Activated T-helper 17 cell treated with anti-CD3 and anti-CD28 coated beads, Interleukin-2, amount 50 U/mL, for 72 hours (primary cell): ENCODE results near the gene MAN1C1. TPM values are rescaled to one million over a fixed set of nuclear protein-coding genes. Genes with fewer than 3 reads are reported as not detected.

Experiments used
- ATAC-seq: fragments of 150-1000 bp; cut with Tn5 transposase; replicated peaks from 2 replicates; pipeline ENCODE4 v1.10.0; 2021; ENCODE audit warnings: mild to moderate bottlenecking, moderate library complexity
- H3K27ac Mint-ChIP-seq: one replicate; pipeline ENCODE4 v1.8.0; 2022; ENCODE audit warnings: mixed read lengths
- H3K27me3 Mint-ChIP-seq: one replicate; pipeline ENCODE4 v1.8.0; 2022; ENCODE audit warnings: mixed read lengths
- H3K36me3 Mint-ChIP-seq: one replicate; pipeline ENCODE4 v1.8.0; 2022; ENCODE audit warnings: low read depth, mild to moderate bottlenecking, mixed read lengths
- H3K4me1 Mint-ChIP-seq: one replicate; pipeline ENCODE4 v1.8.0; 2022; ENCODE audit warnings: mixed read lengths
- H3K4me3 Mint-ChIP-seq: one replicate; pipeline ENCODE4 v1.8.0; 2022; ENCODE audit warnings: mild to moderate bottlenecking, mixed read lengths
- H3K9me3 Mint-ChIP-seq: one replicate; pipeline ENCODE4 v1.8.0; 2022; ENCODE audit warnings: mixed read lengths
- total RNA-seq, 2 donors: library from RNA; stranded (reverse); gene quantifications; one replicate each; pipeline ENCODE4 v1.2.3, GENCODE V29; 2022

The MAN1C1 gene
- total RNA-seq, 2 donors from 2014 or later, result 6.2 to 7.7 TPM

DNA sequence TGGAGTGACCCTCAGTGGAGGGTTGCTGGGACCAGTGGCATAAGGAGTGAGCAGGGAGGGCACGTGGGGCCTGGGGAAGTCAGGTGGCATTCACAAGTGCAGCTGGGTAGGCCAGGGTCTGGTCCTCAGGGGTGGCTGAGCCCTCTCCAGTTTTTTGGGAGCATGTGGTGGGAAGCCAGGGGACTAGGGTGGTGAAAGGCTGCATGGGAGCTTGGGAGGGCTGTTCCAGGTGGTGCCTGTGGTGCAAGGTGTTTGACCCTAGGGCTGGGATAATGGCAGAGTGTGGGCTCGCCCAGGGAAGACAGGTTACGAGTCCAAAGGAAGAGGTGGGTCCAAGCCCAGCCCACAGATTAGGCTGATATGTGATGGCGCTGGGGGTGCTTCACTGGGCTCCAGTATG lies 30.5 kb downstream of the MAN1C1 start:
- Mint-ChIP-seq H3K27ac (no peak overlapping the region), H3K4me3 (no peak overlapping the region), H3K9me3 (no peaks in the 10 kb centered on the region), H3K27me3 (no peaks in the 10 kb centered on the region), H3K4me1 (peaks cover 26% of the 10 kb centered on the region), H3K36me3 (no peaks in the 10 kb centered on the region)
- no peak for ATAC-seq

DNA sequence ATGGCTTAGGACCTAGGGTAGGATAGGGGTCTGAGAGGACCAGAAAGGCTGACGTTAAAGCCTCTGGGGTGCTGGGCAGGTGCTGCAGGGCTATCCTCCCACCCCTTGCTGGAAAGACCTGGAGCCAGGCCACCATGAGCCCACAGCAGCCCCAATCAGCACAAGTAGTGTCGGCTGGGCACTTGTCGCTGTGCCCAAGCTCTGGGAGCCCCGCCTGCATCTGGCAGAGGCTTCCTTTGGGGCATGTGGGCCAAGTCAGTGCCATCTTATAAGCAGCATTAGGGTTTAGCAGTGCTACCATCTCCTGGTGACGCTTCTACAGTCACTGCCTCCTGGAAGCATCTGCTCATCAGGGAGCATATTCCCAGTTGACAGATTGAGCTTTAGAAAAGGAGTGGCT lies 31.3 kb downstream of the MAN1C1 start:
- H3K9me3 Mint-ChIP-seq, result no peaks in the 10 kb centered on the region
- no peaks in the 10 kb centered on the region for H3K27me3 Mint-ChIP-seq
- H3K4me3 Mint-ChIP-seq, result no peak overlapping the region
- no peaks in the 10 kb centered on the region for H3K36me3 Mint-ChIP-seq
- ATAC-seq, result no peak
- peaks cover 19% of the 10 kb centered on the region for H3K4me1 Mint-ChIP-seq
- no peak overlapping the region for H3K27ac Mint-ChIP-seq

DNA sequence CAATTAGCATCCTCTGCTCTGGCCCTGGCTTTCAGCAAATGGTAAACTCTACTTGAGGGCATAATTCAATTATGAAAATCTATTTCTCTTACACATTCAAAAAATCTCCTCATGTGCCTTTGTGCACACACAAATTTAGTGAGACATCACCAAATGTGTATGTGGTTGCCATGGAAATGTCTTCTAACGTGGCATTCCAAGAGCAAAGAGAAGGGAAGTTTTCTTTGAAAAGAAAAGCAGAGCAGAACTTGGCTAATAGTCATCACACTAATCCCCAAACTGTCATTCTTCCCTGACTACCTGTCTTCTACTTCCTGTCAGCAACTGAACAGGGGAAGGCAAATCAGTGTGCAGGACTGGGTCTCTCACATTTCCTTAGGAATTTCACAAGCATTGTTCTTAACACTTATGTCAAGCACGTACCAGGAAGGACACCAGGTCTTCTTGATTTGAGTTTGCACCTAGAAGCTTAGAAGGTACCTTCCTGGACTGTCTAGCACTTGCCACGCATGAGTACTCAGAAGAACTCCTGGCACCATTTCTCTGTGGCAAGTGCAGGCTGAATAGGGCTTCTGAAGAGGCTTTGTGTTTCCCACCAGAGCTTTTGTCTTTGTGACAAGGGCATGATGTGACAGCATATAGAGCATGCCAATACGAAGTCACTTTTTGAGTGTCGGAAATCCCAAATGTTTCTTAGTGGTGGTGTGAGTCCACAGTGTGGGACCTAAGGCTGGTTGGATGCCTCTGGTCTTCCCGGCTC lies 32.3 kb downstream of the MAN1C1 start:
- H3K4me3 Mint-ChIP-seq, result no peak overlapping the region
- no peak for ATAC-seq
- no peaks in the 10 kb centered on the region for H3K36me3 Mint-ChIP-seq
- no peak overlapping the region for H3K27ac Mint-ChIP-seq
- H3K27me3 Mint-ChIP-seq, result no peaks in the 10 kb centered on the region
- H3K9me3 Mint-ChIP-seq, result no peaks in the 10 kb centered on the region
- peaks cover 15% of the 10 kb centered on the region for H3K4me1 Mint-ChIP-seq

DNA sequence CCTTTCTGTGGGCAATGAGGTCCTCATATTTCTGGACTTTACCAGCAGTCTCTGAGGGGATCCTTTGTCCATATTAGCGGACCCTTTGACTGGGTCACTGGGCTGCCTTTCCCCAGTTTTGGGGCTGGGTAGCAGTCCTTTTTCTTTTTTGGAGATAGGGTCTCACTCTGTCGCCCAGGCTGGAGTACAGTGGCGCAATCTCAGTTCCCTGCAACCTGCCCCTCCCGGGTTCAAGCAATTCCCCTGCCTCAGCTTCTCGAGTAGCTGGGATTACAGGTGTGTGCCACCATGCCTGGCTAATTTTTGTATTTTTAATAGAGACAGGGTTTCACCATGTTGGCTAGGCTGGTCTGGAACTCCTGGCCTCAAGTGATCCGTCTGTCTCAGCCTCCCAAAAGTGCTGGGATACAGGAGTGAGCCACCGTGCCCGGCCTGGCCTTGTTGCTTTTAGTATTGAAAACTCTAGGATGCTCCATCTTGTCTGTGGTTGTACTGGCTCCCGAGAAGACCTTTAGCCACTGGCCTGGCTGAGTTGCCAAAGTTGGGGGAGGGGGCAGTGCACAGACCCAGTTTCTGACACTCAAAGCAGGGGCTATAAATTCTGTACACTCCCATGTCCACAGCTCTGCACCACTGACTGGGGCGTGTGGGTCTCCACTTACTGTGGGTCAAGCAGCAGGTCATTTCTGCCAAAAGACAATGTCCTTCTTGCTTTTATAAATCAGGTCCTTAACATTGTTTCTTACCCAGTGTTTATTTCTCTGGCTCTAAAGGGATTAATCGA lies 33.1 kb downstream of the MAN1C1 start:
- H3K9me3 Mint-ChIP-seq, result no peaks in the 10 kb centered on the region
- no peak overlapping the region for H3K27ac Mint-ChIP-seq
- ATAC-seq, result no peak
- H3K27me3 Mint-ChIP-seq, result no peaks in the 10 kb centered on the region
- H3K36me3 Mint-ChIP-seq, result no peaks in the 10 kb centered on the region
- H3K4me1 Mint-ChIP-seq, result peaks cover 9% of the 10 kb centered on the region
- H3K4me3 Mint-ChIP-seq, result no peak overlapping the region

DNA sequence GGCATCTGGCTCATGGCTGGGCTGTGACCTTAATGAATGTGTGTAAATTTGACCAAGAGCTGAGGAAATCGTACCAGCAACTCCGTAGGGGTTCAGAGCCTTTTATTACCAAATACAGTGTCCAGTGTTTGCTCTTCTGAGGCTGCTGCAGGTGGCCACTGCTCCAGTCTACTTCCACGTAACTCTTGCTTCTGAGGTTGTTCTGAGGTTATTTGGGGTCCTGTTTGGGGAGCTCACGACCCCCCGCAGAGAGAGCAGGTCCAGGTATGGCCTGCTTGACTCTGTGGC lies 33.6 kb downstream of the MAN1C1 start:
- ATAC-seq, result no peak
- H3K4me1 Mint-ChIP-seq, result peaks cover 9% of the 10 kb centered on the region
- no peak overlapping the region for H3K4me3 Mint-ChIP-seq
- H3K27me3 Mint-ChIP-seq, result no peaks in the 10 kb centered on the region
- no peak overlapping the region for H3K27ac Mint-ChIP-seq
- no peaks in the 10 kb centered on the region for H3K9me3 Mint-ChIP-seq
- no peaks in the 10 kb centered on the region for H3K36me3 Mint-ChIP-seq

DNA sequence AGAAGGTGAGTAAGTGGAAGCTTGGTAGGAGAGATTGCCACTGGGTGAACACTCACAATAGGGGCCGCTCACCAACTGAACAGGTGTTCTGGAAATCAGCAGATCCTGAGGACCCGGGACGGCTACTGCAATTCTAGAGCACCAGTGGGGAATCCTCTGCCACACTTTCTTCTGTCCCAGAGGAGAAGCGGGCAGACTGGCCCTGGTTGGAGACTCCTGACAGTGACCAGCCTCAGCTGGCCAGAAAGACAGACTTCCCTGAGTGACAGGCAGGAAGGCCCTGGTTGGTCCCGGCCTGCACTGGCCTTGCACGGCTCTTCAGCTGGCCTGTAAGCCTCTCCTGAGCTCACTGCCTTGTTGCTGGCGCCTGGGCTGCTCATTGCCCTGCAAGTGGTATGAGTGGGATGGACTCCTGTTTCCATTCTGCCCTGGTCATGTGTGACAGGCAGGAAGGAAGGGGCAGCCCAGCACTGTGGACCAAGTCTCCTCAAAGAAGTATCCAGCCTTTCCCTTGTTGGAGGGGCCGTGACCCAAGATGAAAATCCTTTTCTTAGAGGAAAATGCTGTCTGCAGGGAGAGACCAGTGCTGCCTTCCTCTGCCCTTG lies 34.5 kb downstream of the MAN1C1 start:
- Mint-ChIP-seq H3K4me3 (no peak overlapping the region), H3K9me3 (no peaks in the 10 kb centered on the region), H3K4me1 (peaks cover 9% of the 10 kb centered on the region), H3K36me3 (no peaks in the 10 kb centered on the region), H3K27ac (no peak overlapping the region), H3K27me3 (no peaks in the 10 kb centered on the region)
- ATAC-seq, result no peak

DNA sequence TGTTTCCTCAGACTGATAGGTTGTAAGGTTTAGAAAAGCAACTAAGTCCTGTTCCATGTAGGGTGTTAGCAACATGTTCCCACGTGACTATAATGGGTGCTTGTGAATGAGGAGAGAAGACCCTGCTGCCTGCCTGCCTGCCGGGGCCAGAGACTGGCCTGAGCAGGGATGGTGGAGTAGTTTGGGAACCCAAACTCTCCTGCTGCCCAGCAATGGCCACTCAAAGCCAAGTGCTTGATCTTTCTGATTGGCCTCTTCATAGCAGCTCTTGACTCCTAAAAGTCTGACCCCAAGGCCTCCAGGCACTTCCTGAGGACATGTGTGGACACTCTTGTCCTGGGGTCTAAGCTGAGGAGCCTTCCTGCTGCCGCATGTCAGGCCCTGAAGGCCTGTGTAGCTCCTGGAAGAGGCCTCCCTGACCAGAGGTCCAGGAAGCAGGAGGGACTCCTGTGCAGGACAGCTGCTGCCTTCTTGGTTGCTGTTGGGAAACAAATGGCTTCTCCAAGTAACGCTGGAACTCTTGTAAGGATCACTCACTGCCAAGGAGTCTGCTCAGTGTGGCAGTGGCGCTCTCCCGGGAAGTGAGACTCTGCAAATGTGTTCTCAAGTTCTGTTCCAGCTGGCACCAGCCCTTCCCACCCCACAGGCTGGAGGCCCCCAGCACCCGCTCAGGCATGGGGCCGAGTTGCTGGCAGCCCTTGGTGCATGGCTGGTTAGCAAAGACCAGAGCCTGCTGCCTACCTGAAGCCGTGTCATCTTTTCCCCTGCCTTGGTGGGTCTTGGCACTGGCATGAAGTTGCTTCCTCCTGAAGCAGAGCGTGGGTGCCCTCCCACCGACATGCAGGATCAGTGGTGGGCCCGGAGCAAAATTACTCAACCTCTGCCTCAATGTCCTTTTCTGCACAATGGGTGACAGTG lies 35.5 kb downstream of the MAN1C1 start:
- no peaks in the 10 kb centered on the region for H3K27me3 Mint-ChIP-seq
- H3K4me1 Mint-ChIP-seq, result peaks cover 8% of the 10 kb centered on the region
- no peak overlapping the region for H3K27ac Mint-ChIP-seq
- ATAC-seq, result no peak
- H3K4me3 Mint-ChIP-seq, result no peak overlapping the region
- H3K36me3 Mint-ChIP-seq, result no peaks in the 10 kb centered on the region
- no peaks in the 10 kb centered on the region for H3K9me3 Mint-ChIP-seq

DNA sequence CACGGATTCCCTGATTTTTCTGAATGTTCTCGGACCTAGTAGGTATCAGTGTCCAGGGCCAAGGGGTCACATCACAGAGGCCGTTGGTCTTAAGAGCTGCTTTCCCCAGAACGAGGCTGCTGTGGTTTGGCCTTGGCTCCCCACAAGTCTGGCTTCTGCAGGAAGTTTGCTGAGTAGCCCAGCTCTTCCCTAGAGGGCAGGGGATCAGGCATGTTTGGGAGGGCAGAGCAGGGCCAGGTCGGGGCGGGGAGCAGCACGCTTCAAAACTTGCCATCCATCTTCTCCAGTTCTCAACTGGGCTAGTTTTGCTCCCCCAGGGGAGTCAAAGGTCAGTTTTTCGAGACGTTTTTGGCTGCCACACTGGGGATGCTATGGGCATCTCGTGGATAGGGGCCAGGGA lies 37.0 kb downstream of the MAN1C1 start:
- Mint-ChIP-seq H3K36me3 (no peaks in the 10 kb centered on the region), H3K4me1 (peaks cover 8% of the 10 kb centered on the region), H3K4me3 (no peak overlapping the region), H3K27ac (no peak overlapping the region), H3K9me3 (no peaks in the 10 kb centered on the region), H3K27me3 (no peaks in the 10 kb centered on the region)
- ATAC-seq, result no peak

DNA sequence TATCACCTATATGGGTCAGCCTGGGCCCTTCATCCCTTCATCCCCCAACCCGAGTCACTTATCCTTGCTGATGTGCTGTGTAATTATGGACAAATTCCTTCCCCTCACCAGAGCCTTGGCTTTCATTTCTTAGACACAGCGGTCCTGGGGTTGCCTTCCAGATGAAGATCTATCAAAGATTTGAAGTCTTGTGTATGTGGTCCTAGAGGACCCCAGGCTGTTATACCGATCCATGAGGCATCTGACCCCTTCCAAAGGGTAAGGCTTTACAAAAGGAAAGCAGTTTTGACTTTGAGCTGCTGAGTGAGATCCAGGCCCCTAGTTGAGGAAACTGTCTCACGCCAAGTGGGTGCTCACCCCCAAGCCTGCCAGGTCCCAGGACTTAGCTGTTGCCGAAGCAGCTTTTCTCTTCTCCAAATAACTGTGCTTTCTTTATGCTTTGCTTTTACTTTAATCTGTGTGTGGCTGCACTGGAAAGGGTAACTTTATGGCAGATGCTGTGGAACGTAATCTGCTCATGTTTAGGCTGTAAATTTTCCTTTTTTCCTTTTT lies 37.6 kb downstream of the MAN1C1 start:
- Mint-ChIP-seq H3K36me3 (no peaks in the 10 kb centered on the region), H3K4me1 (peaks cover 4% of the 10 kb centered on the region), H3K9me3 (no peaks in the 10 kb centered on the region), H3K4me3 (no peak overlapping the region), H3K27me3 (no peaks in the 10 kb centered on the region), H3K27ac (no peak overlapping the region)
- no peak for ATAC-seq

DNA sequence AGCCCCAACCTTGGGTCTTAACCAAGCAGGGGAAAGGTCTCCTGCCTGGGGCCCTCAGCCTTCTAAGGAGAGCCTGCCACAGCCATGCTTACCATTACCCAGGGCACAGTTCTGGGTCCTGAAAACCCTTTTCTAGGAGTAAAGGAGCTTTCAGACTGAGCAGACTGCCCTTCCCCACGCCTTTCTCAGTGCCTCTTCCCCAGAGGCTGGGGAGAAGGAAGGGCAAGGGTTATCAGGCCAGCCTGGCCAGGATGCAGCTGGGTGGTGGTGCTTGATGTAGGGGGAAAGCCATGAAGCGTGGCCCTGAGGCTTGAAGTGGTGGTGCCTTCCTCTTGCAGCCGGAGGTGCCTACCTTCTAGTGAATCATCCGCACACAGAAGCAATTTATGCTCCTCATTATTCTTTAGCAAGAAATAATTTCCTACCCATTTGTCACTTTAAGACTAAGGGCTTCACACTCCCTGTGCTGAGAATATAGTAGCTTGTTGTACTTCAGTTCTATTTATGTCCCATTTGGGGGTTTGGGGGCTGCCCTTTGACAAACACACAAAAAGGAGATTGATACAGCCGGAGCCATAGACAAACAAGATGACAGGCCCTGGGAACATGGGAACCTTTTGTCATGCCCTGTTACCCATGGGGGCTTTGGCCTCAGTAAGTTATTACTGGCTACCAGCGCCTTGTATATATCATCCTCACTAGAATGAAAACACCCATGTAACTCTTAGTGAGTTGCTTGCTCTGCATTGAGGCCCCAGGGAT lies 40.7 kb downstream of the MAN1C1 start:
- H3K4me1 Mint-ChIP-seq, result peaks cover 4% of the 10 kb centered on the region
- no peak overlapping the region for H3K4me3 Mint-ChIP-seq
- H3K27ac Mint-ChIP-seq, result no peak overlapping the region
- H3K9me3 Mint-ChIP-seq, result no peaks in the 10 kb centered on the region
- H3K27me3 Mint-ChIP-seq, result no peaks in the 10 kb centered on the region
- ATAC-seq, result no peak
- H3K36me3 Mint-ChIP-seq, result no peaks in the 10 kb centered on the region

DNA sequence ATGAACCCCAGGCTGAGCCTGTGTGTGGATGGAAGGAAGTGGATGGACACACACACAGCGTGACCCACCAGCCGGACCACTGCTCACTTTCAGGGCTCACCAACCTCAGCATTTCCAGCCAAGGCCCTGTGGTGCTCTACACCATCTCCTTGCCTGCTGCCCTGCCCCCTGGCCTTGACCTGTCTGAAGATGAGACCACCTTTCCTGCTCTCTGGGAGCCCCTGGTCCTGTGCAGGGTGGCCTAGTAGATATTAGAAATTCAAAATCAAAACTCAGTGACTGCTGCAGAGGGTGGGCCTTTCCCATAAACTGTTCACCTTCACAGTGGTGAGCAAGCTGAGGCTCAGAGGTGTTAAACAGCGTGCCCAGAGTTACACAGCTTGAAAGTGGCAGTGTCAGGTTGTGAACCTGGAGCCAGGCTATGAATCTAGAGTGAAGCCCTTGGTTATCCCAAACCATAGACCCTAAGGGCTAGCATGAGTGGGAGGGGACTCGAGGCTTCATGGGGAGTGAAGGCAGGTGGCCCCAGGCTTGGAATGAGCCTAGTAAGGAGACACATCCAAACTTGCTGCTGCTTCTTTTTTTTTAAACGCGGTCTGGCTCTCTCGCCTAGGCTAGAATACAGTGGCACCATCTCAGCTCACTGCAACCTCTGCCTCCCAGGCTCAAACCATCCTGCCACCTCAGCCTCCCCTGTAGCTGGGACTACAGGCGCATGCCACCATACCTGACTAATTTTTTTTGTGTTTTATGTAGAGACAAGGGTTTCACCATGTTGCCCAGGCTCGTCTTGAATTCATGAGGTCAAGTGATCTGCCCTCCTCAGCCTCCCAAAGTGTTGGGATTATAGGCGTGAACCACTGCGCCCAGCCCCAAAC lies 41.5 kb downstream of the MAN1C1 start:
- no peak for ATAC-seq
- no peaks in the 10 kb centered on the region for H3K36me3 Mint-ChIP-seq
- no peak overlapping the region for H3K27ac Mint-ChIP-seq
- no peaks in the 10 kb centered on the region for H3K27me3 Mint-ChIP-seq
- H3K4me3 Mint-ChIP-seq, result no peak overlapping the region
- peaks cover 4% of the 10 kb centered on the region for H3K4me1 Mint-ChIP-seq
- no peaks in the 10 kb centered on the region for H3K9me3 Mint-ChIP-seq

DNA sequence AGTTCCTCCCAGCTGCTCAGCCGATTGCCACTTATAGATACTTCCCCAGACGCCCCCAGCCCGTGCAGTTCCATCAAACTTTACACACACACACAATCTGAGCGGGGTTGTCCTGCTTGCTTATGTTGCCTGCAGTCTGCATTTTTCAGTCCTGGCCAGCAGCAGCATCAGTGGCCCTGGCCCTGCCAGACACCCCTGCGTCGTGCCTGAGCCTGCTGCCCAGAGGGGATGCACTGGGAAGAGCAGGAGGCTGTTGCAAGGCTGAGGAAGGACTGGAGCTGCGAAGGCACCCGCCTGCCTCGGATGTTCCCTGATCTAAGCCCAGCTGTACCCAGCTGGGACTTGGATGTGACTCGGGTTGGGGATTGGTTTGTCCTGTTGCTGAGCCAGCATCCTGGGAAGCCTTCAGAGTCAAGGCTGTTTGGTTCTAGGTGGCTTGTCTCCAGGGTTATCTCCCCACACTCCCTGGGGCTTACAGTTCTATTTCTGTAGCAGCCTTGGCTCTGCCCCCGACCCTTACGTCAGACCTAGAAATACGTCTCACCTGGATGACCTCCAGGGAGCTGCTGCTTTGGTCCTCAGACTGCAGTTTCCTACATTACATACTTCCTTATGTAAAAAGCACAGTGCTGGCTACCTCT lies 42.3 kb downstream of the MAN1C1 start:
- Mint-ChIP-seq H3K9me3 (no peaks in the 10 kb centered on the region), H3K27me3 (no peaks in the 10 kb centered on the region), H3K36me3 (no peaks in the 10 kb centered on the region), H3K27ac (no peak overlapping the region), H3K4me3 (no peak overlapping the region), H3K4me1 (peaks cover 4% of the 10 kb centered on the region)
- no peak for ATAC-seq
